ENCODE results near the gene RAPGEF6. TPM values are rescaled to one million over a fixed set of nuclear protein-coding genes. Genes with fewer than 3 reads are reported as not detected.

The RAPGEF6 gene
- total and polyA plus RNA-seq, 2 of the 4 experiments (the other 2 are of a cell fraction): 5.8 to 18.8 TPM

DNA sequence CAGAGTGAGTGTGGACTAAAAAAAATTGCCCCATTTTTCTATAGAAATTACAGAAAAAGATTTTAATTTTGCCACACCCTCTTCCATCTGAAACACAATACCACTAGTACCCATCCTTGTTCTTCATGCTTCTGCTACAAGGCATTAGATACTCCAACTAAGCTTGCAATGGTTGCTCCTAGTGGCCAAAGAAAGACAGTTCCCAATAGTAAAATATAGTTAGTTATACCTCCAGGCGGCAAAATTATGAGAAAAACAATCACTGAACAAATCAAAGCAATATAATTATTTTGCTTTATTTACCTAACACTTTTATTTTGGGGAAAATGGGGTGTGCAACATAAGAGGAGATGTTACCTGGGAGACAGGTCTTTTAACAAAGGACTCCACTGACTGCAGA is 101.2 kb downstream of the RAPGEF6 start:
- H4K5ac ChIP-seq (ENCODE audit: low read depth, low read length): no peak overlapping the region
- H3K36me3 ChIP-seq (ENCODE audit: control insufficient read depth, insufficient read depth, low read length): no peaks in the 10 kb centered on the region
- no peak overlapping the region for H3K4me2 ChIP-seq (ENCODE audit: low read depth, low read length)
- in situ Hi-C loops (cut with MboI; ENCODE audit: low sequenced_read_pairs) (no loop called here), dilution Hi-C loops (cut with HindIII; ENCODE audit: low sequenced_read_pairs, unreplicated experiment) (no loop called here), intact Hi-C loops (cut with micrococcal nuclease) (no loop called here)
- no TSS peak for BruUV-seq (replicated peaks)
- peaks cover 9% of the 10 kb centered on the region for H3K4me1 ChIP-seq (ENCODE audit: control insufficient read depth, insufficient read depth, low read length)
- no peaks in the 10 kb centered on the region for H3K9me3 ChIP-seq (ENCODE audit: control insufficient read depth, insufficient read depth, low read length)
- H2AK5ac ChIP-seq (ENCODE audit: low read depth, low read length): no peak overlapping the region
- H3K79me1 ChIP-seq (ENCODE audit: low read depth in 1 of 2, low read length in 2 of 2): peaks cover 15 to 39% of the 10 kb centered on the region in 2 experiments; a peak in 3 of 4 replicates
- H3K9me1 ChIP-seq (ENCODE audit: insufficient read depth, low read length): no peaks in the 10 kb centered on the region; the same call in 1 of the 2 replicates
- no peak overlapping the region for H3K9ac ChIP-seq (ENCODE audit: low read depth, low read length)
- TF ChIP-seq MAFK (IDR thresholded peaks at IDR 0.05; ENCODE audit: low read depth, low read length) (no peak), RCOR1 (IDR thresholded peaks at IDR 0.05; ENCODE audit: insufficient replicate concordance, low read length) (no peak), RFX5 (IDR thresholded peaks at IDR 0.05; ENCODE audit: low read depth, low read length) (no peak), NFE2L2 (IDR thresholded peaks at IDR 0.05; ENCODE audit: low read depth, low read length) (no peak), RAD21 (IDR thresholded peaks at IDR 0.05; ENCODE audit: low read length) (no peak), CEBPB (IDR thresholded peaks at IDR 0.05; ENCODE audit: low read depth, low read length) (no peak), MAZ (IDR thresholded peaks at IDR 0.05; ENCODE audit: borderline replicate concordance, low read depth, low read length) (no peak)
- H3K23ac ChIP-seq (ENCODE audit: low read depth, low read length): no peak overlapping the region
- no peak overlapping the region for H2BK120ac ChIP-seq (ENCODE audit: low read depth, low read length)
- H4K91ac ChIP-seq (ENCODE audit: insufficient read depth, low read depth, low read length): no peak overlapping the region
- no peak overlapping the region for H2BK20ac ChIP-seq (ENCODE audit: low read depth, low read length)
- ATAC-seq (ENCODE audit: low read depth): no peak
- no peak overlapping the region for H2BK15ac ChIP-seq (ENCODE audit: low read depth, low read length)
- H3K18ac ChIP-seq (ENCODE audit: low read depth, low read length): no peak overlapping the region
- no peak overlapping the region for H3K14ac ChIP-seq (replicated peaks; ENCODE audit: low read depth, low read length)
- no CpG with 5 or more reads among the region's 1 CpG for WGBS, 2 experiments (ENCODE audit: extremely low coverage in 2 of 2, insufficient read length in 1 of 2)
- H2AK9ac ChIP-seq (replicated peaks; ENCODE audit: low read depth, low read length, poor library complexity): no peak overlapping the region
- peaks cover under 1% of the 10 kb centered on the region; the same call in 1 of the 2 replicates for H4K20me1 ChIP-seq (ENCODE audit: insufficient read depth, low read length)
- no peak overlapping the region for H2AFZ ChIP-seq (replicated peaks; ENCODE audit: low read length, poor library complexity)
- no peak overlapping the region for H3K56ac ChIP-seq (ENCODE audit: extremely low read depth, insufficient read depth, low read length)
- no peak overlapping the region for H4K8ac ChIP-seq (ENCODE audit: low read depth in 2 of 2, low read length in 2 of 2)
- ChIA-PET CTCF (interaction anchor here (0.6 to 1.4 kb wide), 2 partner anchors 13 to 1241 kb away, joined by 3 to 6 read pairs; no protein-coding TSS in a partner anchor), POLR2A (ENCODE audit: unreplicated experiment) (no interaction called here)
- H2BK5ac ChIP-seq (ENCODE audit: low read depth, low read length, poor library complexity, severe bottlenecking): no peak overlapping the region
- no peak overlapping the region for H3K27ac ChIP-seq (ENCODE audit: insufficient read depth, low read length)
- no peaks in the 10 kb centered on the region for H3K27me3 ChIP-seq (ENCODE audit: control insufficient read depth, insufficient read depth, low read length)
- DNase-seq: no peak
- no peak overlapping the region for H3K4ac ChIP-seq (ENCODE audit: low read depth, low read length)
- no peak overlapping the region for H3K4me3 ChIP-seq (ENCODE audit: insufficient read depth, low read depth, low read length)

All from IMR-90 (cell line).